SK-N-SH treated with all-trans-retinoic acid at 6 μM for 48 hours (cell line): ENCODE results near the gene DOK6.

Experiments used
- OSR1 ChIP-seq: fragments of 250-450 bp; sonication (Bioruptor Pico); IDR thresholded peaks from 2 replicates; pipeline ENCODE4 v1.8.0; 2022; ENCODE audit warnings: moderate library complexity, mild to moderate bottlenecking, inconsistent platforms
- TF ChIP-seq, protein P1 (sequence below): fragments of 250-450 bp; sonication (Bioruptor Pico); IDR thresholded peaks from 2 replicates; pipeline ENCODE4 v1.5.1; 2020; ENCODE audit warnings: low read depth, mild to moderate bottlenecking, moderate library complexity

DNA sequence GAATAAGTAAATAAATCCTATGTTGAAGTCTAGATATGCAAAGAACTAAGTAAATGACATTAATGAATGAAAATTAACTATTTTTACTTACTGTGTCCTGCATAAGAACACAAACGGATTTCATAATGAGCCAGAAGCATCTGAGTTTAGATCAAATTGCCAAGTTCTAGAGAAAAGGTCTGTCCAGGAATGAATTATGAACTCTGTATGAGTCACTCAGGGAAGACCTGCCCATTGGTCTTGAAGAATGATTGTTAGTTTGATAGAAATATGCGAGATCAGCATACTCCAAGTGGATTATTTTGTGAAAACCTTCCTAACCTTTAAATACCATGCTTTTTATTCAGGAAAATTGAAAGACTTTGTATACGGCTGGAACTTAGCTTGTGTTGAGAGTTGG, 189.5 kb downstream of the DOK6 start:
- TF ChIP-seq, protein P1, sequence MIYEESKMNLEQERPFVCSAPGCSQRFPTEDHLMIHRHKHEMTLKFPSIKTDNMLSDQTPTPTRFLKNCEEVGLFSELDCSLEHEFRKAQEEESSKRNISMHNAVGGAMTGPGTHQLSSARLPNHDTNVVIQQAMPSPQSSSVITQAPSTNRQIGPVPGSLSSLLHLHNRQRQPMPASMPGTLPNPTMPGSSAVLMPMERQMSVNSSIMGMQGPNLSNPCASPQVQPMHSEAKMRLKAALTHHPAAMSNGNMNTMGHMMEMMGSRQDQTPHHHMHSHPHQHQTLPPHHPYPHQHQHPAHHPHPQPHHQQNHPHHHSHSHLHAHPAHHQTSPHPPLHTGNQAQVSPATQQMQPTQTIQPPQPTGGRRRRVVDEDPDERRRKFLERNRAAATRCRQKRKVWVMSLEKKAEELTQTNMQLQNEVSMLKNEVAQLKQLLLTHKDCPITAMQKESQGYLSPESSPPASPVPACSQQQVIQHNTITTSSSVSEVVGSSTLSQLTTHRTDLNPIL (CRISPR knock-in tag), result no peak
- no peak for TF ChIP-seq OSR1 (CRISPR knock-in tag)
